Fibroblast of mammary gland (primary cell): ENCODE data around the gene RNF183.

Source experiments
- DNase-seq: peaks from one replicate; pipeline ENCODE4 v3.0.0-alpha.2; 2010; ENCODE audit warnings: low read depth
- H3K4me3 ChIP-seq: 2 replicates; pipeline ENCODE4 v1.5.1; 2011; ENCODE audit warnings: low read depth, mild to moderate bottlenecking, low read length, moderate library complexity; ENCODE audit not compliant: control insufficient read depth
- CTCF ChIP-seq: conservative IDR thresholded peaks from 2 replicates; pipeline ENCODE4 v1.5.1; 2011; ENCODE audit warnings: low read depth, low read length, inconsistent platforms; ENCODE audit not compliant: control insufficient read depth, insufficient read depth

RNF183 gene

DNA sequence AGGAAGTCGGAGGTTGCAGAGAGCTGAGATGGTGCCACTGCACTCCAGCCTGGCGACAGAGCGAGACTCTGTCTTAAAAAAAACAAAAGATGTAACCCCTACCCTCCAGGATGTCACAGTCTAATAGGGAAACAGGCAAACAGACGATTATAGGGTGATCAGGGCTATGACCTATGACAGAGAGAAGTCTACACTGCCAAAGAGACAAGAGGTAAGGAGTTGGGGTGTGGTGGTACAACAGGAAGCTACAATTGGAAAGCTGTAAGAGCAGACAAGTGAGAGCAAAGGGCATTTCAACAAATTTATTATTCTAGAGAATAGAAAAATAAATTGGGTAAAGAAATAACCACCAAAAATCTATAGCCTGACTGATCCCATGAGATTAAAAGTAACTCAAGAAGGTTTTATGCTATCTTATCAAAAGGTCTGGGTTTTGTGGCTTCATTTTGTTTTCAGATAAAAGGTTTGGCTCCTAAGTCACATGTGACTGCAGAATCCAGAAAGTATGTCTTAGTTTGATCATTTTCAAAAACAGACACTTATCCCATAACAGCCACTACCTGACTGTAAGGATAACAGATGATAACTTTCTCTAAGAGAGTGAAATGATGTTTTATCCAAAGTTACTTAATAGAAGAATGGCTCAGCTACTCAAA, 35.1 kb downstream of the RNF183 start:
- DNase-seq = no peak
- no peak overlapping the region for H3K4me3 ChIP-seq
- no peak for TF ChIP-seq CTCF

GRCh38 chr9:113266174-113266573, 37.0 kb downstream of the RNF183 start:
- DNase-seq = peak; percentile 12
- no peak overlapping the region for H3K4me3 ChIP-seq
- no peak for TF ChIP-seq CTCF

GRCh38 chr9:113261917-113262671, 41.1 kb downstream of the RNF183 start:
- DNase-seq = no peak
- TF ChIP-seq CTCF = no peak
- no peak overlapping the region for H3K4me3 ChIP-seq

DNA sequence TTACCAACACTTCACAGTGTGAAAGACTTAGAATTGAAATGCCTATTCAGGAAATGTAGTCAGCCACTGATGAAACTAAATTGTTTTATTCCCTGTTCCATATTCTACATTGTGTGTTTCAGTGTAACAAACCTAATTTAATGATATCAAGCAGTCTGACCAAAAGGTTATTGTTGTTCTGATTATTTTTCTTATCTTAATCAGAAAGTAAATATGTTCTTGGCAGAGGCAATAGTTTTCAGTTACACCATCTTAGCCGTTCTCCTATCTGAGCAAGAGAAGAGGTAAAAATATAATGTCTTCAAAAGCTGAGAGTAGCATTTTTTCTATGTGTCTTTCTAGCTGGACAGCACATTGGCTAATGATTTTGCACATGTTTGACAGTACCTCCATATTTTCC, 44.9 kb downstream of the RNF183 start:
- H3K4me3 ChIP-seq = no peak overlapping the region
- DNase-seq = no peak
- no peak for TF ChIP-seq CTCF

DNA sequence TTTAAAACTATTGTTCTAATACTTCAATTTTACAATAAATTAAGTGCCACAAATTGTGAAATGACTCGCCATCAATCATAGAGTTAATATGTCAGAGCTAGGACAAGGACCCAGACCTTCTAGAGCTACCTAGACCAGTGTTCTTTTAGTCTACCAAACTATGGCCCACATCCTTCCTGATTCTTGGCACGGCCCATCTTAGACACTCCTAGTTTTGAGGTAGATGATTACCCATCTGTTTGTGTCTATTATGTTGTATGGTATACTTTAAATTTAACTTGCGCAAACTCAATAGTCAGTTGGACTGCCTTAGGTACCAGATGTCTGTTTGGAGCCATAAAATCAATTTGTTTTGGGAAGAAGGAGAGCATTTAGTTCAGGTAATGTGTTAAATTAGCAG, 45.3 kb downstream of the RNF183 start:
- no peak for TF ChIP-seq CTCF
- H3K4me3 ChIP-seq = no peak overlapping the region
- DNase-seq = no peak

GRCh38 chr9:113255438-113255837, 47.7 kb downstream of the RNF183 start:
- H3K4me3 ChIP-seq = no peak overlapping the region

More at GRCh38 chr9:113255438-113255837, 47.7 kb downstream of the RNF183 start:
- DNase-seq = no peak
- no peak for TF ChIP-seq CTCF
